NK-92 (cell line): Measurements from ENCODE around the gene SLC39A11.
"Not testable (repeated sequence)": the region's sequence is repeated elsewhere in the genome, so short reads cannot be mapped to it uniquely, and the experiment has no call there.

Source experiments
- DNase-seq: peaks from one replicate; lab custom pipeline; 2025; ENCODE audit not compliant: unreplicated experiment; lab: John Stamatoyannopoulos, UW

SLC39A11 gene

GRCh38 chr17:73013816-73014663 lies 78.4 kb downstream of the SLC39A11 start:
- DNase-seq, result no peak

GRCh38 chr17:73013301-73013700 lies 79.2 kb downstream of the SLC39A11 start:
- DNase-seq, result no peak

GRCh38 chr17:73011016-73011486 lies 81.4 kb downstream of the SLC39A11 start:
- no peak for DNase-seq

- no peak for DNase-seq
Observed at GRCh38 chr17:73010414-73010813, 82.1 kb downstream of the SLC39A11 start.

- no peak for DNase-seq
Observed at GRCh38 chr17:73007407-73007806, 85.1 kb downstream of the SLC39A11 start.

- DNase-seq, result no peak
Observed at GRCh38 chr17:73005360-73005759, 87.1 kb downstream of the SLC39A11 start.

- DNase-seq, result no peak
Observed at GRCh38 chr17:73003487-73003886, 89.0 kb downstream of the SLC39A11 start.

GRCh38 chr17:73000832-73001231 lies 91.7 kb downstream of the SLC39A11 start:
- DNase-seq, result no peak

GRCh38 chr17:72999474-72999873 lies 93.0 kb downstream of the SLC39A11 start:
- not testable (repeated sequence) for DNase-seq

GRCh38 chr17:72998343-72998742 lies 94.1 kb downstream of the SLC39A11 start:
- no peak for DNase-seq

- no peak for DNase-seq
Observed at GRCh38 chr17:72997559-72997958, 94.9 kb downstream of the SLC39A11 start.

- DNase-seq, result no peak
Observed at GRCh38 chr17:72996791-72997190, 95.7 kb downstream of the SLC39A11 start.

GRCh38 chr17:72995008-72995656 lies 97.4 kb downstream of the SLC39A11 start:
- DNase-seq, result no peak

GRCh38 chr17:72992783-72993467 lies 99.6 kb downstream of the SLC39A11 start:
- DNase-seq, result not testable (repeated sequence)

GRCh38 chr17:72991651-72992050 lies 100.8 kb downstream of the SLC39A11 start:
- no peak for DNase-seq

GRCh38 chr17:72989074-72989610 lies 103.3 kb downstream of the SLC39A11 start:
- no peak for DNase-seq

GRCh38 chr17:72988451-72988850 lies 104.0 kb downstream of the SLC39A11 start:
- DNase-seq, result no peak

- no peak for DNase-seq
Observed at GRCh38 chr17:72987166-72987565, 105.3 kb downstream of the SLC39A11 start.

- DNase-seq, result no peak
Observed at GRCh38 chr17:72985882-72986720, 106.4 kb downstream of the SLC39A11 start.

GRCh38 chr17:72984926-72985325 lies 107.6 kb downstream of the SLC39A11 start:
- no peak for DNase-seq
